NCI-H2196 (cell line): ENCODE measurements around the gene LSM7.
A peak's percentile ranks its signal among the peaks of the same experiment; 100 is the strongest.
"Not testable (repeated sequence)": the region's sequence is repeated elsewhere in the genome, so short reads cannot be mapped to it uniquely, and the experiment has no call there.

Experiments
- DNase-seq: peaks from one replicate; lab custom pipeline; 2025; ENCODE audit not compliant: unreplicated experiment; lab: John Stamatoyannopoulos, UW

The LSM7 gene

GRCh38 chr19:2281265-2282061, 46.9 kb downstream of the LSM7 start:
- not testable (repeated sequence) for DNase-seq

- no peak for DNase-seq
Measured at GRCh38 chr19:2280633-2281264, 47.6 kb downstream of the LSM7 start.

GRCh38 chr19:2278459-2279158, 49.8 kb downstream of the LSM7 start:
- no peak for DNase-seq

- DNase-seq, result no peak
Measured at GRCh38 chr19:2277138-2277537, 51.2 kb downstream of the LSM7 start.

GRCh38 chr19:2276429-2276986, 51.9 kb downstream of the LSM7 start:
- DNase-seq, result no peak

GRCh38 chr19:2275588-2276428, 52.6 kb downstream of the LSM7 start:
- DNase-seq, result no peak

- peak; percentile 73 for DNase-seq
Measured at GRCh38 chr19:2274931-2275535, 53.4 kb downstream of the LSM7 start.

GRCh38 chr19:2274185-2274711, 54.1 kb downstream of the LSM7 start:
- DNase-seq, result no peak

GRCh38 chr19:2273356-2274184, 54.8 kb downstream of the LSM7 start:
- peak; percentile 83 for DNase-seq
